Fibroblast of lung (primary cell): ENCODE data around the gene PDE8B.

Experiments used
- EZH2 ChIP-seq: IDR thresholded peaks from 2 replicates; pipeline ENCODE4 v1.5.1; 2012; ENCODE audit warnings: low read length, control low read depth, mild to moderate bottlenecking; ENCODE audit errors: missing control alignments
- TF ChIP-seq, protein P1 (sequence below), 2 donors: IDR thresholded peaks in 1 of 2; conservative IDR thresholded peaks in 1 of 2; 1 replicate in 1 of 2; 2 replicates in 1 of 2; pipeline ENCODE4 v1.5.1; 2011 to 2012; ENCODE audit warnings: low read length in 2 of 2, control low read depth in 1 of 2, inconsistent platforms in 1 of 2, low read depth in 1 of 2, mild to moderate bottlenecking in 1 of 2

DNA sequence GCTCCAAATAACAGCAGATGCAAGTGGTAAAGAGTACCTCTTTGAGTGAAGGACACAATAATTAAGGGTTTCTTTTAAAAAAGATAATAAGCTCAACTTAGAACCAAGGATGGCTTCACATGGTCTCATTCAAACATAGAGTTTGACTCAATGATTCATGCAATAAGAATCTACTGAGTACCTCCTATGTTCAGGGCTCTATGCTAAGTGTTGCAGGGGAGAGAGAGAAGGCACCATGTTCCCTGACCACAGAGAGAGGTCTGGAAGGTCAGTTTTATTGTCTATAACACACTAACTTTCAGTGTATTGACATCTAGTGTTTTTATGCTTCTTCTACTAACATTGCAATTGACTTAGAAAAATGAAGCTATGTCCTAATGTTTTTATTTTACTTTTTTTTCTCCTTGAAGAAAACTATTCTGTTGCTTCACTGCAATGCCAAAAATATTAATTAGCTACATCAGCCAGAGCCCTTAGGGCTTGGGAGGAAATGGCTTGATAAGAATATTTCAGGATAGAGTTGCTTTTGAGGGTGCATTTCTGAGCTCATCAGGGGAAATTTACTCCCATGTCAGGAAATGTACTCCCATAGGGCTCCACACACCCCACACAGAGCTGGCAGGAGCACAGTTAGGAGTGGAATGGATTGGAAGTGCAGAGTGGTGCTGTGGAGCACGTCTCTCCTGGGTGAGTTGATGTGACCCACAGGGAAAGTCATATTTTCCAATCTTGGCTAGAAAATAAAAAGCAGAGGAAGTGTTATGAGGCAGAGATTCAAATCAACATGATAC is 106.6 kb downstream of the PDE8B start:
- TF ChIP-seq, protein P1, sequence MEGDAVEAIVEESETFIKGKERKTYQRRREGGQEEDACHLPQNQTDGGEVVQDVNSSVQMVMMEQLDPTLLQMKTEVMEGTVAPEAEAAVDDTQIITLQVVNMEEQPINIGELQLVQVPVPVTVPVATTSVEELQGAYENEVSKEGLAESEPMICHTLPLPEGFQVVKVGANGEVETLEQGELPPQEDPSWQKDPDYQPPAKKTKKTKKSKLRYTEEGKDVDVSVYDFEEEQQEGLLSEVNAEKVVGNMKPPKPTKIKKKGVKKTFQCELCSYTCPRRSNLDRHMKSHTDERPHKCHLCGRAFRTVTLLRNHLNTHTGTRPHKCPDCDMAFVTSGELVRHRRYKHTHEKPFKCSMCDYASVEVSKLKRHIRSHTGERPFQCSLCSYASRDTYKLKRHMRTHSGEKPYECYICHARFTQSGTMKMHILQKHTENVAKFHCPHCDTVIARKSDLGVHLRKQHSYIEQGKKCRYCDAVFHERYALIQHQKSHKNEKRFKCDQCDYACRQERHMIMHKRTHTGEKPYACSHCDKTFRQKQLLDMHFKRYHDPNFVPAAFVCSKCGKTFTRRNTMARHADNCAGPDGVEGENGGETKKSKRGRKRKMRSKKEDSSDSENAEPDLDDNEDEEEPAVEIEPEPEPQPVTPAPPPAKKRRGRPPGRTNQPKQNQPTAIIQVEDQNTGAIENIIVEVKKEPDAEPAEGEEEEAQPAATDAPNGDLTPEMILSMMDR (conservative IDR thresholded peaks at IDR 0.05 in 1 of 2, IDR thresholded peaks at IDR 0.05 in 1 of 2; ENCODE audit: low read depth in 1 of 2, low read length in 2 of 2), result no peak
- no peak for TF ChIP-seq EZH2
